SK-N-SH (cell line): ENCODE results near the gene FGD2.
A peak's percentile ranks its signal among the peaks of the same experiment; 100 is the strongest.

ENCODE experiments used
- CTCF ChIP-seq: fragments of 200-600 bp; sonication (generic); IDR thresholded peaks from 2 replicates; pipeline ENCODE4 v1.6.1; 2017; ENCODE audit warnings: antibody characterized with exemption, mild to moderate bottlenecking, moderate library complexity
- EZH2phosphoT487 ChIP-seq: fragments of 200-600 bp; sonication (generic); IDR thresholded peaks from 2 replicates; pipeline ENCODE4 v1.6.1; 2017; ENCODE audit warnings: low read depth, mixed run types, mild to moderate bottlenecking, antibody characterized with exemption, moderate library complexity, borderline replicate concordance
- FOXM1 ChIP-seq: IDR thresholded peaks from 2 replicates; pipeline ENCODE4 v1.4.0; 2012; ENCODE audit warnings: low read depth, mild to moderate bottlenecking
- GABPA ChIP-seq: IDR thresholded peaks from 2 replicates; pipeline ENCODE4 v1.4.0; 2012; ENCODE audit warnings: low read depth, mild to moderate bottlenecking
- NRF1 ChIP-seq: IDR thresholded peaks from 2 replicates; pipeline ENCODE4 v1.6.1; 2012; ENCODE audit warnings: low read depth, mild to moderate bottlenecking, low read length
- PBX3 ChIP-seq: IDR thresholded peaks from 2 replicates; pipeline ENCODE4; 2012
- SMC3 ChIP-seq: IDR thresholded peaks from 2 replicates; pipeline ENCODE4 v1.6.1; 2012; ENCODE audit warnings: low read depth, low read length, improper control_type of control experiment
- TCF12 ChIP-seq: IDR thresholded peaks from 2 replicates; pipeline ENCODE4 v1.4.0; 2012
- USF2 ChIP-seq: fragments of 150-350 bp; IDR thresholded peaks from 2 replicates; pipeline ENCODE4 v1.6.1; 2017; ENCODE audit warnings: antibody characterized with exemption, low read length, low read depth, borderline replicate concordance

DNA sequence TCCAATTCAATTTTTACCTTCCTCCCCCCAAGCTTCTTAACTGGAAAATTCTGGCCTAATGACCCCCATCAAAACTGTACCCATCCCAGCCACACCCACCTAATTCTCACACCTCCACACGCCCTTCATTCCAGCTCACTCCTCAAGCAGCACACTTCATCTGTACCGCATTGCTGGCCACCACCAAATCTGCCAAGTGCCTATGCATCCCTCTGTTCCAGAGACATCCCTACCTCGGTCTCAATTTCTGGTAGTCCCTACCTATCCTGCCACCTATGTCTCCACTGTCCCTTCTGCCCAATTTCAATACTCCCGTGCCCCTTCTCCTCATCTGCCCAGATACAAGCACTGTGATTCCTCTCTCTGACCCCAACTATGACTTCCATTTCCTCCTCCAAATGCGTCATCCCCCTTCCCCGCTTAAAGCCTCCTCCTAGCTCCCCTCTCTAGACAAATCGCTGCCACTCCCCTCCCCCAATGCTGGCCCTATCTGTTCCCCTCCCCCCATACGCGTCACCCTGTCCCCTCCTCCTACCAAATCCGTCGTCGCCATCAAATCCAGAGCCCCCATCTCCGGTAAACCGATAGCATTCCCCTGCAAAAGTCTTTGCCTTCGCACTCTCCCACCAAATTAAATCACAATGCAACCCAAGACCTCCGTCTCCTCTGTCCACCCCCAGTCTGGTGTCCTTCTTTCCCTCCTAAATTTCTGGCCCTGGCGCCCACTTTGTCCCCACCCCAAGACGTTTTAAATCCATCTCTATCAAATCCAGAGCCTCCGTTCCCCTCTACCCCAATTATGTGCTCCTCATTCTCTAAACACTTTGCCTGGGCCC is 20.7 kb upstream of the FGD2 start:
- TF ChIP-seq CTCF (no peak), USF2 (no peak), NRF1 (no peak), GABPA (no peak), FOXM1 (no peak), TCF12 (peak; percentile 18; the same call in 1 of the 2 replicates), SMC3 (no peak), PBX3 (no peak), EZH2phosphoT487 (no peak)
